H1 (cell line): ENCODE measurements around the gene OR2H2. TPM values are rescaled to one million over a fixed set of nuclear protein-coding genes. Genes with fewer than 3 reads are reported as not detected.

Source experiments
- CTCF ChIA-PET: fragments of 300-600 bp; sonication (Branson Sonifier 250); formaldehyde crosslinking; loops from one replicate; lab custom pipeline; 2021; ENCODE audit not compliant: partially characterized antibody; lab: Charles Lee
- POLR2A ChIA-PET: fragments of 300-600 bp; sonication (Branson Sonifier 250); formaldehyde crosslinking; loops from one replicate; lab custom pipeline; 2021; ENCODE audit warnings: inconsistent platforms; ENCODE audit not compliant: partially characterized antibody; lab: Charles Lee
- DNase-seq, 2 experiments: peaks; one replicate each; pipeline versions ENCODE4 v3.0.0 to v3.0.0-alpha.2; 2010 to 2022; ENCODE audit warnings: low spot score in 2 of 2, low read depth in 1 of 2, mixed read lengths in 1 of 2
- FAIRE-seq: peaks from 2 replicates; lab custom pipeline; 2011; peaks lifted over from hg19 to GRCh38; lab: Jason Lieb, UNC
- H2AFZ ChIP-seq: 2 replicates; pipeline ENCODE4 v1.8.1; 2012; ENCODE audit warnings: low read length, inconsistent platforms
- H2AK5ac ChIP-seq: 2 replicates; pipeline ENCODE4 v1.6.1; 2013; ENCODE audit warnings: low read depth, low read length
- H2BK120ac ChIP-seq: replicated peaks from 2 replicates; pipeline ENCODE3; 2013; ENCODE audit warnings: low read depth, low read length, inconsistent platforms
- H2BK12ac ChIP-seq: 2 replicates; pipeline ENCODE4 v1.6.1; 2013; ENCODE audit warnings: low read depth, low read length
- H2BK15ac ChIP-seq: 2 replicates; pipeline ENCODE4 v1.6.1; 2013; ENCODE audit warnings: low read length
- H2BK20ac ChIP-seq: 2 replicates; pipeline ENCODE4 v1.6.1; 2013; ENCODE audit warnings: low read length
- H2BK5ac ChIP-seq: 2 replicates; pipeline ENCODE4 v1.6.1; 2013; ENCODE audit warnings: low read depth, low read length
- H3K14ac ChIP-seq: 2 replicates; pipeline ENCODE4 v1.6.1; 2013; ENCODE audit warnings: inconsistent platforms; ENCODE audit not compliant: insufficient read length
- H3K18ac ChIP-seq: 2 replicates; pipeline ENCODE4 v1.6.1; 2013; ENCODE audit warnings: low read length; ENCODE audit errors: extremely low read depth
- H3K23ac ChIP-seq: 2 replicates; pipeline ENCODE4 v1.6.1; 2013; ENCODE audit warnings: inconsistent platforms; ENCODE audit not compliant: insufficient read length
- H3K23me2 ChIP-seq: 2 replicates; pipeline ENCODE4 v1.6.1; 2013; ENCODE audit warnings: low read depth, low read length
- H3K27ac ChIP-seq: 2 replicates; pipeline ENCODE4 v1.6.1; 2011; ENCODE audit warnings: low read depth, low read length, inconsistent platforms
- H3K27me3 ChIP-seq, 4 experiments: replicated peaks in 1 of 4; 1 replicate in 1 of 4; 2 replicates in 3 of 4; pipeline versions ENCODE4 v1.6.1 to v1.8.1; 2011 to 2013; ENCODE audit warnings: low read length in 3 of 4, mild to moderate bottlenecking in 3 of 4, inconsistent platforms in 2 of 4, mixed read lengths in 2 of 4, moderate library complexity in 1 of 4; ENCODE audit not compliant: control insufficient read depth in 3 of 4, insufficient read depth in 3 of 4; ENCODE audit errors: extremely low read depth in 1 of 4
- H3K36me3 ChIP-seq, 4 experiments: 2 replicates each; pipeline versions ENCODE4 v1.6.1 to v1.8.1; 2011 to 2013; ENCODE audit warnings: mild to moderate bottlenecking in 4 of 4, low read length in 3 of 4, moderate library complexity in 2 of 4, control low read depth in 1 of 4, inconsistent platforms in 1 of 4; ENCODE audit not compliant: insufficient read depth in 4 of 4, control insufficient read depth in 2 of 4
- H3K4ac ChIP-seq: replicated peaks from 2 replicates; pipeline ENCODE3; 2013; ENCODE audit warnings: low read length, low read depth, mixed read lengths, inconsistent platforms; ENCODE audit not compliant: insufficient read length
- H3K4me1 ChIP-seq, 4 experiments: replicated peaks in 1 of 4; 1 replicate in 1 of 4; 2 replicates in 3 of 4; pipeline versions ENCODE4 v1.6.1 to v1.8.1; 2011 to 2013; ENCODE audit warnings: low read length in 3 of 4, inconsistent platforms in 2 of 4, mixed read lengths in 1 of 4; ENCODE audit not compliant: insufficient read depth in 4 of 4, control insufficient read depth in 3 of 4
- H3K4me2 ChIP-seq, 2 experiments: 2 replicates each; pipeline versions ENCODE4 v1.6.1 to v1.8.1; 2011 to 2013; ENCODE audit warnings: low read depth in 2 of 2, low read length in 2 of 2, control low read depth in 1 of 2, inconsistent platforms in 1 of 2, mild to moderate bottlenecking in 1 of 2; ENCODE audit not compliant: insufficient read depth in 1 of 2
- H3K4me3 ChIP-seq, 4 experiments: fragments of 200-600, 300-600 bp in 1 of 4; sonication (generic), shearing (Covaris generic), sonication (Bioruptor Twin) in 1 of 4; 2 replicates each; pipeline versions ENCODE4 v1.5.1 to v1.8.1; 2011 to 2016; ENCODE audit warnings: low read length in 4 of 4, low read depth in 3 of 4, control low read depth in 2 of 4, inconsistent platforms in 2 of 4, mild to moderate bottlenecking in 2 of 4, mixed read lengths in 1 of 4, moderate library complexity in 1 of 4; ENCODE audit not compliant: insufficient read depth in 2 of 4; ENCODE audit errors: extremely low read depth in 1 of 4
- H3K56ac ChIP-seq: replicated peaks from 2 replicates; pipeline ENCODE3; 2013; ENCODE audit warnings: low read depth, mild to moderate bottlenecking, mixed read lengths, low read length, inconsistent platforms; ENCODE audit not compliant: insufficient read length
- H3K79me1 ChIP-seq: 2 replicates; pipeline ENCODE4 v1.6.1; 2013; ENCODE audit warnings: low read depth, low read length, control low read depth
- H3K79me2 ChIP-seq, 2 experiments: 2 replicates each; pipeline versions ENCODE4 v1.6.1 to v1.8.1; 2012 to 2013; ENCODE audit warnings: low read length in 2 of 2, mild to moderate bottlenecking in 2 of 2, inconsistent platforms in 1 of 2; ENCODE audit not compliant: insufficient read depth in 2 of 2, control insufficient read depth in 1 of 2
- H3K9ac ChIP-seq, 4 experiments: replicated peaks in 1 of 4; 1 replicate in 1 of 4; 2 replicates in 3 of 4; pipeline versions ENCODE4 v1.6.1 to v1.8.1; 2011 to 2013; ENCODE audit warnings: low read depth in 3 of 4, low read length in 3 of 4, control low read depth in 2 of 4, mild to moderate bottlenecking in 2 of 4, moderate library complexity in 2 of 4, inconsistent platforms in 1 of 4; ENCODE audit errors: extremely low read depth in 1 of 4
- H3K9me3 ChIP-seq, 2 experiments: 2 replicates each; pipeline versions ENCODE4 v1.6.1 to v1.8.1; 2012 to 2013; ENCODE audit warnings: mild to moderate bottlenecking in 2 of 2, moderate library complexity in 2 of 2, control low read depth in 1 of 2, inconsistent platforms in 1 of 2, low read depth in 1 of 2, low read length in 1 of 2, mixed read lengths in 1 of 2; ENCODE audit not compliant: insufficient read depth in 2 of 2
- H4K20me1 ChIP-seq, 2 experiments: replicated peaks in 1 of 2; 2 replicates each; pipeline versions ENCODE3 to v1.8.1; 2011 to 2013; ENCODE audit warnings: inconsistent platforms in 2 of 2, low read length in 2 of 2, mild to moderate bottlenecking in 1 of 2; ENCODE audit not compliant: insufficient read depth in 2 of 2, control insufficient read depth in 1 of 2
- H4K5ac ChIP-seq: 2 replicates; pipeline ENCODE4 v1.6.1; 2013; ENCODE audit warnings: low read length, low read depth, mixed read lengths, inconsistent platforms; ENCODE audit not compliant: insufficient read length
- H4K8ac ChIP-seq: 2 replicates; pipeline ENCODE4 v1.8.0; 2013; ENCODE audit warnings: mild to moderate bottlenecking, moderate library complexity, low read length, inconsistent platforms; ENCODE audit not compliant: insufficient read depth; ENCODE audit errors: extremely low read depth
- H4K91ac ChIP-seq: replicated peaks from 2 replicates; pipeline ENCODE3; 2013; ENCODE audit warnings: low read length, mixed read lengths, inconsistent platforms; ENCODE audit not compliant: insufficient read length
- RFX5 ChIP-seq: IDR thresholded peaks from 2 replicates; pipeline ENCODE4 v1.6.1; 2011; ENCODE audit warnings: low read depth, low read length, improper control_type of control experiment, borderline replicate concordance
- polyA plus RNA-seq, 7 experiments: library from polyadenylated mRNA; depleted of rRNA in 3 of 7; stranded (reverse) in 5 of 7; unstranded in 2 of 7; fragments of >200 nt in 5 of 7; fragments of 200-250 nt in 2 of 7; gene quantifications; 1 replicate in 5 of 7; 2 replicates in 1 of 7; 4 replicates in 1 of 7; pipeline versions ENCODE4 v1.2.1 to v1.2.3, GENCODE V29; 2011 to 2013; ENCODE audit warnings: missing spikeins in 2 of 7, mixed read lengths in 2 of 7
- total RNA-seq: library from RNA; stranded (reverse); fragmentation: NEBNext Ultra II Directional; extraction: Animal tissue kit (Norgen Biotek cat#: 25700); gene quantifications from 2 replicates; pipeline ENCODE4 v1.2.1, GENCODE V29; 2021
- TF ChIP-seq, protein P1 (sequence below): IDR thresholded peaks from 2 replicates; pipeline ENCODE4 v1.6.1; 2011; ENCODE audit warnings: low read length, improper control_type of control experiment

Gene OR2H2
- total and polyA plus RNA-seq, 2 of the 8 experiments (the other 6 are each of a cell fraction or from before 2014, with no cell fraction given), result not detected

DNA sequence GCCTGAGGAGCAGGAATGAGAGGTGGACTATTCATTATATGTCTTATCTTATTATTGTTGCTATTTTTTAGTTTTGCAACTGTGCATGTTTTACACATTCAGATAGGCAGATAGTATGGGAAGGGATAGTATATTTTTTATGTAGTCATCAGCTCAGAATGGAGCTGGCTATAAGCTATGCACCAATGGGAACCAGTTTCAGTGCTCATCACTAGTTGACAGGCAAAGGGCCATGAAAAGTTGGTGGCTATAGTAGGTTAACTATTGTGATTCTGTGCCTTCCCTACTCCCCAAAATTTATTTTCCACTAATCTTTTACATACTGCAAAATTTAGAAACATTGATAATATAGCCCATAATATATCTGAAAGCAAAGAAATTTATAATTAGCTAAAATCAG is 20.0 kb upstream of the OR2H2 start:
- H3K36me3 ChIP-seq, result no peaks in the 10 kb centered on the region
- H2BK15ac ChIP-seq, result no peak overlapping the region
- no peak overlapping the region for H3K56ac ChIP-seq
- no peak overlapping the region for H2BK12ac ChIP-seq
- H3K9me3 ChIP-seq, result no peaks in the 10 kb centered on the region
- H3K23ac ChIP-seq, result no peak overlapping the region
- H3K27me3 ChIP-seq, result no peaks in the 10 kb centered on the region
- H3K27ac ChIP-seq, result no peak overlapping the region
- no peak for FAIRE-seq
- H3K4me3 ChIP-seq, result no peak overlapping the region
- H4K8ac ChIP-seq, result no peak overlapping the region
- H4K5ac ChIP-seq, result no peak overlapping the region
- H2BK120ac ChIP-seq, result no peak overlapping the region
- H3K79me2 ChIP-seq, result no peaks in the 10 kb centered on the region
- no peaks in the 10 kb centered on the region for H3K23me2 ChIP-seq
- ChIA-PET POLR2A (no interaction called here), CTCF (interaction anchor here (1.3 kb wide), 1 partner anchor 24 kb away, joined by 4 read pairs; no protein-coding TSS in a partner anchor)
- no peak overlapping the region for H3K14ac ChIP-seq
- H4K91ac ChIP-seq, result no peak overlapping the region
- H4K20me1 ChIP-seq, result no peaks in the 10 kb centered on the region
- DNase-seq, result no peak
- no peak overlapping the region for H3K4ac ChIP-seq
- no peak overlapping the region for H2BK20ac ChIP-seq
- H2AK5ac ChIP-seq, result no peak overlapping the region
- H3K18ac ChIP-seq, result no peak overlapping the region
- no peak overlapping the region for H2BK5ac ChIP-seq
- no peak overlapping the region for H3K4me2 ChIP-seq
- no peak overlapping the region for H2AFZ ChIP-seq
- no peaks in the 10 kb centered on the region for H3K79me1 ChIP-seq
- no peak overlapping the region for H3K9ac ChIP-seq
- peaks cover 0 to under 1% (median 0%) of the 10 kb centered on the region in 4 experiments; a peak in 1 of 7 replicates for H3K4me1 ChIP-seq
- TF ChIP-seq RFX5, result peak; percentile 85
- TF ChIP-seq, protein P1, sequence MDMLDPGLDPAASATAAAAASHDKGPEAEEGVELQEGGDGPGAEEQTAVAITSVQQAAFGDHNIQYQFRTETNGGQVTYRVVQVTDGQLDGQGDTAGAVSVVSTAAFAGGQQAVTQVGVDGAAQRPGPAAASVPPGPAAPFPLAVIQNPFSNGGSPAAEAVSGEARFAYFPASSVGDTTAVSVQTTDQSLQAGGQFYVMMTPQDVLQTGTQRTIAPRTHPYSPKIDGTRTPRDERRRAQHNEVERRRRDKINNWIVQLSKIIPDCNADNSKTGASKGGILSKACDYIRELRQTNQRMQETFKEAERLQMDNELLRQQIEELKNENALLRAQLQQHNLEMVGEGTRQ, result no peak
